H1 (cell line): Measurements from ENCODE around the gene PSMD6. TPM values are rescaled to one million over a fixed set of nuclear protein-coding genes. Genes with fewer than 3 reads are reported as not detected.

Experiments used
- CTCF ChIA-PET: fragments of 300-600 bp; sonication (Branson Sonifier 250); formaldehyde crosslinking; loops from one replicate; lab custom pipeline; 2021; ENCODE audit not compliant: partially characterized antibody; lab: Charles Lee
- POLR2A ChIA-PET: fragments of 300-600 bp; sonication (Branson Sonifier 250); formaldehyde crosslinking; loops from one replicate; lab custom pipeline; 2021; ENCODE audit warnings: inconsistent platforms; ENCODE audit not compliant: partially characterized antibody; lab: Charles Lee
- DNase-seq, 2 experiments: peaks; one replicate each; pipeline versions ENCODE4 v3.0.0 to v3.0.0-alpha.2; 2010 to 2022; ENCODE audit warnings: low spot score in 2 of 2, low read depth in 1 of 2, mixed read lengths in 1 of 2
- FAIRE-seq: peaks from 2 replicates; lab custom pipeline; 2011; peaks lifted over from hg19 to GRCh38; lab: Jason Lieb, UNC
- H2AFZ ChIP-seq: 2 replicates; pipeline ENCODE4 v1.8.1; 2012; ENCODE audit warnings: low read length, inconsistent platforms
- H2AK5ac ChIP-seq: 2 replicates; pipeline ENCODE4 v1.6.1; 2013; ENCODE audit warnings: low read depth, low read length
- H2BK120ac ChIP-seq: replicated peaks from 2 replicates; pipeline ENCODE3; 2013; ENCODE audit warnings: low read depth, low read length, inconsistent platforms
- H2BK12ac ChIP-seq: 2 replicates; pipeline ENCODE4 v1.6.1; 2013; ENCODE audit warnings: low read depth, low read length
- H2BK15ac ChIP-seq: 2 replicates; pipeline ENCODE4 v1.6.1; 2013; ENCODE audit warnings: low read length
- H2BK20ac ChIP-seq: 2 replicates; pipeline ENCODE4 v1.6.1; 2013; ENCODE audit warnings: low read length
- H2BK5ac ChIP-seq: 2 replicates; pipeline ENCODE4 v1.6.1; 2013; ENCODE audit warnings: low read depth, low read length
- H3K14ac ChIP-seq: 2 replicates; pipeline ENCODE4 v1.6.1; 2013; ENCODE audit warnings: inconsistent platforms; ENCODE audit not compliant: insufficient read length
- H3K18ac ChIP-seq: 2 replicates; pipeline ENCODE4 v1.6.1; 2013; ENCODE audit warnings: low read length; ENCODE audit errors: extremely low read depth
- H3K23ac ChIP-seq: 2 replicates; pipeline ENCODE4 v1.6.1; 2013; ENCODE audit warnings: inconsistent platforms; ENCODE audit not compliant: insufficient read length
- H3K23me2 ChIP-seq: 2 replicates; pipeline ENCODE4 v1.6.1; 2013; ENCODE audit warnings: low read depth, low read length
- H3K27ac ChIP-seq: 2 replicates; pipeline ENCODE4 v1.6.1; 2011; ENCODE audit warnings: low read depth, low read length, inconsistent platforms
- H3K27me3 ChIP-seq, 4 experiments: replicated peaks in 1 of 4; 1 replicate in 1 of 4; 2 replicates in 3 of 4; pipeline versions ENCODE4 v1.6.1 to v1.8.1; 2011 to 2013; ENCODE audit warnings: low read length in 3 of 4, mild to moderate bottlenecking in 3 of 4, inconsistent platforms in 2 of 4, mixed read lengths in 2 of 4, moderate library complexity in 1 of 4; ENCODE audit not compliant: control insufficient read depth in 3 of 4, insufficient read depth in 3 of 4; ENCODE audit errors: extremely low read depth in 1 of 4
- H3K36me3 ChIP-seq, 4 experiments: 2 replicates each; pipeline versions ENCODE4 v1.6.1 to v1.8.1; 2011 to 2013; ENCODE audit warnings: mild to moderate bottlenecking in 4 of 4, low read length in 3 of 4, moderate library complexity in 2 of 4, control low read depth in 1 of 4, inconsistent platforms in 1 of 4; ENCODE audit not compliant: insufficient read depth in 4 of 4, control insufficient read depth in 2 of 4
- H3K4ac ChIP-seq: replicated peaks from 2 replicates; pipeline ENCODE3; 2013; ENCODE audit warnings: low read length, low read depth, mixed read lengths, inconsistent platforms; ENCODE audit not compliant: insufficient read length
- H3K4me1 ChIP-seq, 4 experiments: replicated peaks in 1 of 4; 1 replicate in 1 of 4; 2 replicates in 3 of 4; pipeline versions ENCODE4 v1.6.1 to v1.8.1; 2011 to 2013; ENCODE audit warnings: low read length in 3 of 4, inconsistent platforms in 2 of 4, mixed read lengths in 1 of 4; ENCODE audit not compliant: insufficient read depth in 4 of 4, control insufficient read depth in 3 of 4
- H3K4me2 ChIP-seq, 2 experiments: 2 replicates each; pipeline versions ENCODE4 v1.6.1 to v1.8.1; 2011 to 2013; ENCODE audit warnings: low read depth in 2 of 2, low read length in 2 of 2, control low read depth in 1 of 2, inconsistent platforms in 1 of 2, mild to moderate bottlenecking in 1 of 2; ENCODE audit not compliant: insufficient read depth in 1 of 2
- H3K4me3 ChIP-seq, 4 experiments: fragments of 200-600, 300-600 bp in 1 of 4; sonication (generic), shearing (Covaris generic), sonication (Bioruptor Twin) in 1 of 4; 2 replicates each; pipeline versions ENCODE4 v1.5.1 to v1.8.1; 2011 to 2016; ENCODE audit warnings: low read length in 4 of 4, low read depth in 3 of 4, control low read depth in 2 of 4, inconsistent platforms in 2 of 4, mild to moderate bottlenecking in 2 of 4, mixed read lengths in 1 of 4, moderate library complexity in 1 of 4; ENCODE audit not compliant: insufficient read depth in 2 of 4; ENCODE audit errors: extremely low read depth in 1 of 4
- H3K56ac ChIP-seq: replicated peaks from 2 replicates; pipeline ENCODE3; 2013; ENCODE audit warnings: low read depth, mild to moderate bottlenecking, mixed read lengths, low read length, inconsistent platforms; ENCODE audit not compliant: insufficient read length
- H3K79me1 ChIP-seq: 2 replicates; pipeline ENCODE4 v1.6.1; 2013; ENCODE audit warnings: low read depth, low read length, control low read depth
- H3K79me2 ChIP-seq, 2 experiments: 2 replicates each; pipeline versions ENCODE4 v1.6.1 to v1.8.1; 2012 to 2013; ENCODE audit warnings: low read length in 2 of 2, mild to moderate bottlenecking in 2 of 2, inconsistent platforms in 1 of 2; ENCODE audit not compliant: insufficient read depth in 2 of 2, control insufficient read depth in 1 of 2
- H3K9ac ChIP-seq, 4 experiments: replicated peaks in 1 of 4; 1 replicate in 1 of 4; 2 replicates in 3 of 4; pipeline versions ENCODE4 v1.6.1 to v1.8.1; 2011 to 2013; ENCODE audit warnings: low read depth in 3 of 4, low read length in 3 of 4, control low read depth in 2 of 4, mild to moderate bottlenecking in 2 of 4, moderate library complexity in 2 of 4, inconsistent platforms in 1 of 4; ENCODE audit errors: extremely low read depth in 1 of 4
- H3K9me3 ChIP-seq, 2 experiments: 2 replicates each; pipeline versions ENCODE4 v1.6.1 to v1.8.1; 2012 to 2013; ENCODE audit warnings: mild to moderate bottlenecking in 2 of 2, moderate library complexity in 2 of 2, control low read depth in 1 of 2, inconsistent platforms in 1 of 2, low read depth in 1 of 2, low read length in 1 of 2, mixed read lengths in 1 of 2; ENCODE audit not compliant: insufficient read depth in 2 of 2
- H4K20me1 ChIP-seq, 2 experiments: replicated peaks in 1 of 2; 2 replicates each; pipeline versions ENCODE3 to v1.8.1; 2011 to 2013; ENCODE audit warnings: inconsistent platforms in 2 of 2, low read length in 2 of 2, mild to moderate bottlenecking in 1 of 2; ENCODE audit not compliant: insufficient read depth in 2 of 2, control insufficient read depth in 1 of 2
- H4K5ac ChIP-seq: 2 replicates; pipeline ENCODE4 v1.6.1; 2013; ENCODE audit warnings: low read length, low read depth, mixed read lengths, inconsistent platforms; ENCODE audit not compliant: insufficient read length
- H4K8ac ChIP-seq: 2 replicates; pipeline ENCODE4 v1.8.0; 2013; ENCODE audit warnings: mild to moderate bottlenecking, moderate library complexity, low read length, inconsistent platforms; ENCODE audit not compliant: insufficient read depth; ENCODE audit errors: extremely low read depth
- H4K91ac ChIP-seq: replicated peaks from 2 replicates; pipeline ENCODE3; 2013; ENCODE audit warnings: low read length, mixed read lengths, inconsistent platforms; ENCODE audit not compliant: insufficient read length
- ATF3 ChIP-seq: IDR thresholded peaks from 2 replicates; pipeline ENCODE4 v1.6.1; 2011; ENCODE audit warnings: low read depth, mild to moderate bottlenecking, low read length; ENCODE audit not compliant: insufficient read depth
- BRCA1 ChIP-seq: IDR thresholded peaks from 2 replicates; pipeline ENCODE4 v1.6.1; 2012; ENCODE audit warnings: low read depth, low read length, improper control_type of control experiment
- CTBP2 ChIP-seq: IDR thresholded peaks from 2 replicates; pipeline ENCODE4 v1.7.0; 2011; ENCODE audit warnings: borderline replicate concordance, mild to moderate bottlenecking, moderate library complexity, mixed read lengths, low read length; ENCODE audit not compliant: insufficient read depth, insufficient read length
- CTCF ChIP-seq, 3 experiments: IDR thresholded peaks; 1 replicate in 2 of 3; 2 replicates in 1 of 3; pipeline versions ENCODE4 v1.5.1 to v1.6.1; 2011; ENCODE audit warnings: low read length in 3 of 3, mild to moderate bottlenecking in 3 of 3, inconsistent platforms in 2 of 3, low read depth in 1 of 3, moderate library complexity in 1 of 3; ENCODE audit not compliant: insufficient read depth in 1 of 3; ENCODE audit errors: control extremely low read depth in 1 of 3
- NANOG ChIP-seq: IDR thresholded peaks from 2 replicates; pipeline ENCODE4 v1.6.1; 2011; ENCODE audit warnings: low read length, low read depth, mild to moderate bottlenecking, inconsistent platforms; ENCODE audit not compliant: insufficient read depth, poor library complexity, severe bottlenecking
- POU5F1 ChIP-seq: IDR thresholded peaks from 2 replicates; pipeline ENCODE4 v1.6.1; 2011; ENCODE audit warnings: low read depth, mild to moderate bottlenecking, low read length, moderate library complexity
- RFX5 ChIP-seq: IDR thresholded peaks from 2 replicates; pipeline ENCODE4 v1.6.1; 2011; ENCODE audit warnings: low read depth, low read length, improper control_type of control experiment, borderline replicate concordance
- SIN3A ChIP-seq, 2 experiments: IDR thresholded peaks in 1 of 2; conservative IDR thresholded peaks in 1 of 2; 2 replicates each; pipeline ENCODE4 v1.6.1; 2011 to 2012; ENCODE audit warnings: low read length in 2 of 2, improper control_type of control experiment in 1 of 2, low read depth in 1 of 2, mild to moderate bottlenecking in 1 of 2
- USF2 ChIP-seq: IDR thresholded peaks from 2 replicates; pipeline ENCODE4 v1.6.1; 2011; ENCODE audit warnings: low read length, improper control_type of control experiment
- WGBS, 2 experiments: shearing (Covaris generic) in 1 of 2; methylation state at CpG; one replicate each; pipeline versions ENCODE4 v1.1.6 to v1.1.7; 2013 to 2015; ENCODE audit warnings: low lambda C conversion rate in 2 of 2, mixed read lengths in 2 of 2, inconsistent platforms in 1 of 2, low coverage in 1 of 2, missing lambda C conversion rate in 1 of 2; ENCODE audit not compliant: insufficient replicate concordance in 2 of 2, insufficient coverage in 1 of 2, insufficient read length in 1 of 2; ENCODE audit errors: extremely low coverage in 1 of 2, missing lambda C conversion rate in 1 of 2; 5-methylcytosine and 5-hydroxymethylcytosine counted together
- polyA plus RNA-seq, 7 experiments: library from polyadenylated mRNA; depleted of rRNA in 3 of 7; stranded (reverse) in 5 of 7; unstranded in 2 of 7; fragments of >200 nt in 5 of 7; fragments of 200-250 nt in 2 of 7; gene quantifications; 1 replicate in 5 of 7; 2 replicates in 1 of 7; 4 replicates in 1 of 7; pipeline versions ENCODE4 v1.2.1 to v1.2.3, GENCODE V29; 2011 to 2013; ENCODE audit warnings: missing spikeins in 2 of 7, mixed read lengths in 2 of 7
- total RNA-seq: library from RNA; stranded (reverse); fragmentation: NEBNext Ultra II Directional; extraction: Animal tissue kit (Norgen Biotek cat#: 25700); gene quantifications from 2 replicates; pipeline ENCODE4 v1.2.1, GENCODE V29; 2021

The PSMD6 gene
- total and polyA plus RNA-seq, 2 of the 8 experiments (the other 6 are each of a cell fraction or from before 2014, with no cell fraction given), result 43.7 to 104 TPM

- no peak overlapping the region for H2BK120ac ChIP-seq
- H3K36me3 ChIP-seq, result no peaks in the 10 kb centered on the region
- FAIRE-seq (no peak), DNase-seq (no peak)
- H3K23me2 ChIP-seq, result no peaks in the 10 kb centered on the region
- no peak overlapping the region for H4K5ac ChIP-seq
- no peak overlapping the region for H4K8ac ChIP-seq
- no peak overlapping the region for H3K4me2 ChIP-seq
- no peak overlapping the region for H2AK5ac ChIP-seq
- no peak overlapping the region for H2BK20ac ChIP-seq
- CTCF ChIA-PET, result interaction anchor here (0.7 to 1.1 kb wide), 3 partner anchors 12 to 179 kb away, joined by 3 read pairs; partner anchors contain the start of gene PRICKLE2
- H3K27ac ChIP-seq, result no peak overlapping the region
- H3K9ac ChIP-seq, result no peak overlapping the region
- no peaks in the 10 kb centered on the region for H4K20me1 ChIP-seq
- no peaks in the 10 kb centered on the region for H3K79me1 ChIP-seq
- 92% methylated on average over 3 of the region's 3 CpGs; no CpG with 5 or more reads in 1 of the 2 experiments for WGBS, 2 experiments
- POLR2A ChIA-PET, result no interaction called here
- H3K14ac ChIP-seq, result no peak overlapping the region
- H3K27me3 ChIP-seq, result no peaks in the 10 kb centered on the region
- H3K18ac ChIP-seq, result no peak overlapping the region
- no peak overlapping the region for H3K4ac ChIP-seq
- no peak overlapping the region for H3K4me3 ChIP-seq
- no peaks in the 10 kb centered on the region for H3K79me2 ChIP-seq
- no peak overlapping the region for H4K91ac ChIP-seq
- H2AFZ ChIP-seq, result no peak overlapping the region
- H3K9me3 ChIP-seq, result no peaks in the 10 kb centered on the region
- no peak overlapping the region for H3K56ac ChIP-seq
- no peak overlapping the region for H2BK12ac ChIP-seq
- no peak overlapping the region for H3K23ac ChIP-seq
- H3K4me1 ChIP-seq, result peaks cover 3 to 22% (median 17%) of the 10 kb centered on the region in 4 experiments; a peak in 6 of 7 replicates
- H2BK15ac ChIP-seq, result no peak overlapping the region
- H2BK5ac ChIP-seq, result no peak overlapping the region
- no peak for TF ChIP-seq CTCF (IDR thresholded peaks at IDR 0.05; ENCODE audit: control extremely low read depth in 1 of 3, insufficient read depth in 1 of 3, low read depth in 1 of 3, low read length in 3 of 3)
- TF ChIP-seq CTBP2, result no peak
- TF ChIP-seq RFX5, result no peak
- TF ChIP-seq BRCA1, result no peak
- TF ChIP-seq POU5F1, result no peak
- TF ChIP-seq ATF3, result no peak
- TF ChIP-seq USF2, result no peak
- TF ChIP-seq SIN3A (conservative IDR thresholded peaks at IDR 0.05 in 1 of 2, IDR thresholded peaks at IDR 0.05 in 1 of 2; ENCODE audit: low read depth in 1 of 2, low read length in 2 of 2), result no peak
- no peak for TF ChIP-seq NANOG
Observed at GRCh38 chr3:64046592-64046991, 23.3 kb upstream of the PSMD6 start.
